ENCODE measurements around the gene HIVEP3. TPM values are rescaled to one million over a fixed set of nuclear protein-coding genes. Genes with fewer than 3 reads are reported as not detected.

Gene HIVEP3
- total RNA-seq, 1 donor from 2014 or later: 0.37 TPM

GRCh38 chr1:41712695-41713094 lies 206.0 kb downstream of the HIVEP3 start:
- Mint-ChIP-seq H3K4me3 (no peak overlapping the region), H3K27me3 (ENCODE audit: insufficient read depth, low read depth) (peaks cover 4% of the 10 kb centered on the region), H3K27ac (peak overlapping the region; percentile 25), H3K9me3 (no peaks in the 10 kb centered on the region), H3K4me1 (peaks cover 31% of the 10 kb centered on the region), H3K36me3 (no peaks in the 10 kb centered on the region)
- H3K4me3 ChIP-seq: no peak overlapping the region
- H3F3A ChIP-seq (ENCODE audit: low read depth): no peaks in the 10 kb centered on the region
- TF ChIP-seq EZH2 (IDR thresholded peaks at IDR 0.05) (no peak), CTCF (IDR thresholded peaks at IDR 0.05) (no peak), EZH2phosphoT487 (IDR thresholded peaks at IDR 0.05) (no peak)
- no peaks in the 10 kb centered on the region for H4K20me1 ChIP-seq (ENCODE audit: low read depth)
- H2AFZ ChIP-seq (replicated peaks): no peak overlapping the region
- no peak overlapping the region for H3K9ac ChIP-seq
- H3K79me2 ChIP-seq (ENCODE audit: low read depth): no peaks in the 10 kb centered on the region
- no peak overlapping the region for H3K27ac ChIP-seq
- DNase-seq (ENCODE audit: low spot score): no peak
- no peaks in the 10 kb centered on the region for H3K27me3 ChIP-seq
- H3K36me3 ChIP-seq: no peaks in the 10 kb centered on the region
- H3K4me2 ChIP-seq: no peak overlapping the region
- H3K9me3 ChIP-seq (ENCODE audit: low read depth): no peaks in the 10 kb centered on the region
- no peaks in the 10 kb centered on the region for H3K4me1 ChIP-seq

DNA sequence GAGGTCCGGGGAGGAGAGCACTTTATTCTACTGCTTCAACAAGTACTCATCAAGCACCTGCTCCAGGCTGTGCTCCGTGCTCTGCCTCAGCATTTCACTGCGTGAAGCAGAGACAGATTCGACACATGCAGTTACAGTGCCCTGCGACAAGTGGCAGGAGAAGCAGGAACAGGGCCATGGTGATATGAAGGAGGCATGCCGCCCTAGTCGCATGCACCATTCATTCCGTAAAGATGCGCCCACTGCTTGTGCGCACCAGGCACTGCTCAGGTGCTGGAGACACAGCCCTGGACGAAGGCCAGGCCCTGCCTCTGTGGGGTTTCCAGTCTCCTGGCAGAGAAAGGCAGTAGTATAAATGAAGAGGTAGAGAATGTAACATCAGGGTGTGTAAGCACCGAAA lies 206.6 kb downstream of the HIVEP3 start:
- no peak for TF ChIP-seq EZH2 (IDR thresholded peaks at IDR 0.05)
- no peak for TF ChIP-seq CTCF (IDR thresholded peaks at IDR 0.05)
- no peak for TF ChIP-seq EZH2phosphoT487 (IDR thresholded peaks at IDR 0.05)
- Mint-ChIP-seq H3K4me1 (peaks cover 31% of the 10 kb centered on the region), H3K27ac (no peak overlapping the region), H3K4me3 (no peak overlapping the region), H3K9me3 (no peaks in the 10 kb centered on the region), H3K27me3 (ENCODE audit: insufficient read depth, low read depth) (peaks cover 4% of the 10 kb centered on the region), H3K36me3 (no peaks in the 10 kb centered on the region)
- Histone ChIP-seq H2AFZ (replicated peaks) (no peak overlapping the region), H3K27ac (no peak overlapping the region), H4K20me1 (ENCODE audit: low read depth) (no peaks in the 10 kb centered on the region), H3K79me2 (ENCODE audit: low read depth) (no peaks in the 10 kb centered on the region), H3K4me3 (no peak overlapping the region), H3K4me2 (no peak overlapping the region), H3K9ac (no peak overlapping the region), H3K9me3 (ENCODE audit: low read depth) (no peaks in the 10 kb centered on the region), H3K4me1 (no peaks in the 10 kb centered on the region), H3F3A (ENCODE audit: low read depth) (no peaks in the 10 kb centered on the region), H3K27me3 (no peaks in the 10 kb centered on the region), H3K36me3 (no peaks in the 10 kb centered on the region)
- DNase-seq (ENCODE audit: low spot score): no peak

- Histone ChIP-seq H2AFZ (replicated peaks) (no peak overlapping the region), H3K36me3 (no peaks in the 10 kb centered on the region), H3K27ac (no peak overlapping the region), H3K4me1 (no peaks in the 10 kb centered on the region), H3K27me3 (no peaks in the 10 kb centered on the region), H3K4me3 (no peak overlapping the region), H3K9me3 (ENCODE audit: low read depth) (no peaks in the 10 kb centered on the region), H3K4me2 (no peak overlapping the region), H3K9ac (no peak overlapping the region), H3K79me2 (ENCODE audit: low read depth) (no peaks in the 10 kb centered on the region), H4K20me1 (ENCODE audit: low read depth) (no peaks in the 10 kb centered on the region), H3F3A (ENCODE audit: low read depth) (no peaks in the 10 kb centered on the region)
- Mint-ChIP-seq H3K9me3 (no peaks in the 10 kb centered on the region), H3K36me3 (no peaks in the 10 kb centered on the region), H3K27me3 (ENCODE audit: insufficient read depth, low read depth) (peaks cover 4% of the 10 kb centered on the region), H3K4me3 (no peak overlapping the region), H3K27ac (no peak overlapping the region), H3K4me1 (peaks cover 29% of the 10 kb centered on the region)
- no peak for DNase-seq (ENCODE audit: low spot score)
- no peak for TF ChIP-seq EZH2phosphoT487 (IDR thresholded peaks at IDR 0.05)
- TF ChIP-seq EZH2 (IDR thresholded peaks at IDR 0.05): no peak
- TF ChIP-seq CTCF (IDR thresholded peaks at IDR 0.05): no peak
Observed at GRCh38 chr1:41711581-41711980, 207.1 kb downstream of the HIVEP3 start.
